Bone marrow (tissue), 2 donors: Measurements from ENCODE around the gene TMEM247.

Experiments used
- DNase-seq, 2 donors: peaks; one replicate each; lab custom pipeline; 2025; lab: John Stamatoyannopoulos, UW

The TMEM247 gene

DNA sequence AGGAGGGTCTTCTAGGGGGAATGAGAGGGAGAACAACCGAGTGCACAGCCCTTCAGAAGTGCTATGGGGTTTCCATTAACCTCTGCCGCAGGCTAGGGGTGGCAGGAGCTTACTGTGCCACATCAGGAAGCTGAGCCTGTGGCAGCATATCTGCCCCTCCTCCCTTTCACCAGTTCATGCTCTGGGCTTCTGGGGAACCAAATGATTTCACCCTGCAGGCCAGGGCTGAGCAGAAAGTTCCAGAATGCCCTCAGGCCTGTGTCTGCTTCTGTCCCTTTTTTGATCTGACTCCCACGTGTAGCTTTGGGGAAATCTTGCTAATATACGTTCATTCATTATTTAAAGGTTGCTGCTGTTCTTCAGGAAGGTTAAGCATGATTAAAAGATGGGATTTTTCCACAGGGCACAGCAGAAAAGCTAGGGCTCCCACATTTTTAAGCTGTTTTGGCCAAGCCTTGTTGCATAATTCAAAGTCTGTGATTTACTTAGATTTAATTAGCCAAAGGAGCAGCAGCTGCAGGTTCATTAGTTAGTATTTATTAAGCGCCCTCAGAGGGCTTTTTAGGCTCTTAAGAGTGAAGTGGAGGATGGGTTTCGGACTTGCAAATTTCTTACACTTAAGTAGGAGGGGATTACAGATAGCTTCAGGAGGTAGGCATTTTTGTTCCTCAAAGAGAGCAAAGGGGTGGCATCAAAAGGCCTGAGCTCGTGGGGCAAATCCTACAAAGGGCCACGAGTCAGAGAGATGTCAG lies 10.2 kb downstream of the TMEM247 start:
- DNase-seq: peak in 1 of 2 donors; percentile 34

DNA sequence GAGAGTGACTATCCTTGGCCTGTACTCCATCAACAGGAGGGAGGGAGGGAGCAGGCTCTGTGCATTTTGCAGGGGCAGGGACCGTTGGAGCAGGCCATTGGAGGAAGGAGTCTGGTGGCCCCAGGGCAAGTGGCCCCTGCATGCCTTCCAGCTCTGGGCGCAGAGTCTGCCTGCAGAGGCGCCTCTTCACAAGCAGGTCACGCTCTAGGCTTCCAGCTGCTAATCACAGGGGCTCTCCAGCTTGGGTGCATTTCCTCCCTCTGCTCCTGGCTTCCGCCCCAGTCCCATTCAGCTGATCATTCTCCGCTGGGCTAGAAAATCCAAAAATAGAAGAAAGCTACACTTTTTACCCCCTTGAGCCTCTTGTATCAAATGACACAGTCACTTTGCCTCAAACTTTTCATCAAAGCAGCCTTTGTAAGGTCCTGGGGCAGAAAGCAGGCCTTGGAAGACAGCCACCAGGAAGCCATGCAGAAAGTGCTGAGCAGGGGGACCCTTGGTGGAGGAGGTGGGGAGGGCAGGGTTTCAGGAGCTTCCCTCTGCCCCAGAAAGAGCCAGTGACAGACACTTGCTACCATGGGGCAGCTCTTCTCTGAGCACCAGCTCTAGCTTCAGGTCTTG lies 11.3 kb downstream of the TMEM247 start:
- peak in 1 of 2 donors; percentile 94 for DNase-seq

DNA sequence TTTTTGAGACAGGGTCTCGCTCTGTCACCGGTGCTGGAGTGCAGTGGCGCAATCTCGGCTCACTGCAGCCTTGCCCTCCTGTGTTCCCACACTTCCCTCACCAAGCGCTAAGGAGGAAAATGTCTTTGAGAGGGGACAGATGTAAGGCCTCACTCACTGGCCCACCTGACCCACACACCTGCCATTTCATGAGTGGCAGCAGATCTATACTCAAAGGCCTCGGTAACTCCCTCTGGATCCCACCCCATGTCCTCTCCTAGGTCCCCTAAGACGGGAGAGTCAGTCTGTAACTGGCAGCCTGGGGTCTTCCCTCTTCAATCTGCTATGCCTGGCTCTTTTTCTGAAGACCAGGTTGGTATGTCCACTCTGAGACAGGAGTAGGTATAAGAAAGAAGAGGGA lies 12.9 kb downstream of the TMEM247 start:
- no peak for DNase-seq

DNA sequence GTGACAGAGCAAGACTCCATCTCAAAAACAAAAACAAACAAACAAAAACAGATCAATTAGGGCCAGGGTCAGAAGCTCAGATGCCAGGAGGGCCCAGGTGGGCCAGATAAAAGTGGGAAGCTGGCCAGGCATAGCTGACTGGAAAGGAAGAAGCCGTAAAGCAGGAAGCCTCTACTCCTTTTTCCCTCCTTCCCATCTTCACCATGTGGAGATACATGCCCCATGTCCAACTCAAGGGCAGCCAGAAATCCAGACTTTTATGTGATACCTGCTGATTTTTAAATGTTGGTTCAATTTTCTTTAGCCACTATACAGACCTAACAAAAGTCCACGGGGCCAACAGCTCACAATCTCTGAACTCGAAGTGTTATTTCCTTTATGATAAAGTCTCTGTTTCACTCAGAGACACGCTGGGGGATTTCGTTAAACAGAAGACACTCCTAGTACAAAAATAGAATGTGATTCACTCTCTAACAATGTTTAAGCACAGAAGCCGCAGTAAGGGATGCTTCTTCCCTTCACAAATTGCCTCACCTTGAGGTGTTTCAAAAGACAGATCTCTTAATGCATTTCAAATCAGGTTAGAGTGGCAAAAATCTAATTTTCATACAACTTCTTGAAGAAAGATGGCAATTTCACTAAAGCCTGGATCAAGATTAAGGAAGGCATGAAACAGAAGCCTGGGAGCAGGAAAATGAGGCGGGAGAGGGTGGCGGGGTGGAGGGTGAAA lies 14.0 kb downstream of the TMEM247 start:
- DNase-seq: peak in 1 of 2 donors; percentile 67

DNA sequence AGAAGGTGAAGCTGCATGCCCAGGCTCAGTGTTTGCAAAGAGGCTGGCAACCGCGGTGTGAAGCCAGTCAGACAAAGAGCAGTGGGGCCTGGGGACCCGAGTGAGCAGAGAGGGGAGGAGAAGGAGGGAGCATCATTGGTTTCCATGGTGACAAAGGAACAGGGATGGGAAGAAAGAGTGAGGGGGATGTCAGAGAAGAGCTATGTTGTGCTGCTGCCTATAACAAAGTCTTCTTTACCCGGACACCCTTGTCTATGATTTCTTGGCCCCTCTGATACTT lies 14.5 kb downstream of the TMEM247 start:
- DNase-seq: no peak

DNA sequence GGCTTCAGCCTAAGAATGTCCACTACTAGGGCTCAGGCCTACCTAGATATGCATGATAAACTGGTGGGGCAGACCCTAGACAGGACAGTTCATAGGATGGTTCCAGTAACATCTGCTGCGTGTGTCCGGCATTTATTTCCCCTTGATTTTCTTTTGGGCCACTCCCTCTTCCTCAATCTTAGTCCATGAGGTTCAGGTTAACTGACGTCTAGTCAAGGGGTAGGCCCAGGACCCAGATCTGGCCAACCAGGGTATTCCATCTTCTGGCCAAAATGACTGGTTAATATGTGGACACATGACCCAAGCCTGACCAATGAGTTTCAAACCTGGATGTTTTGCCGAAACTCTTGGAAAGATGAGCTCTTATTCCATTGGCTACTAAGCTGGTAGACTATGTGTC lies 15.2 kb downstream of the TMEM247 start:
- DNase-seq: no peak

DNA sequence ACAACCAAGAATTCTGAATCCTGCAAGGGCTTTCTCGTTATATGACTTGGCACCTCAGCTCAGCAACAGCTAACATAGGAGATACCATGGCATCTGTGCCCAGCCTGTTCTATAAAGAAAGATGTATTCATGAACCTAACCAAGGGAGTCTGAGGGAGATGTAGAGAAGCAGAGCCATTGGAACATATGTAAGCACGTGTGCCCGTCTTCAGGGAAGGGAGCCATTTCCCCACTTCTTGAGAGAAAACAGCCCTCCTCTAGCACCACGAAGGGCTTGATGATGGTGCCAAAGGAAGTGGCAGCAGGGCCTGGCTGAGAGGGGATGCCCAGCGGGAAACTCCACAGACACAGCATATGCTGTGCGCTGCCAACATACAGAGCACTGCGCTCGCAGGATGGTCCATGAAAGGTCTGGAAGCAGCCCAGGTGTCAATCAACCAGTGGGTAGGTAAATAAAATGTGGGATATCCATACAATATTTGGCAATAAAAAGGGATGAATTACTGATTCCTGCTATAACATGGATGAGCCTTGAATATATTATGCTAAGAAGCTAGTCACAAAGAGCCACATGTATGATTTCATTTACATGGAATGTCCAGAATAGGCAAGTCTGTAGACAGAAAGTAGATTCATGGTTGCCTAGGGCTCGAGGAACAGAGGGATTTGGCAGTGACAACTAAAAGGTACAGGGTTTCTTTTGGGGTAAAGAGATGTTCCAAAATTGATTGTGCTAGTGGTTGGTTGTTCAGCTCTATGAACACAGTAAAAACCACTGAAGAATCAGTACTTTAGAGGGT lies 16.1 kb downstream of the TMEM247 start:
- DNase-seq: no peak

DNA sequence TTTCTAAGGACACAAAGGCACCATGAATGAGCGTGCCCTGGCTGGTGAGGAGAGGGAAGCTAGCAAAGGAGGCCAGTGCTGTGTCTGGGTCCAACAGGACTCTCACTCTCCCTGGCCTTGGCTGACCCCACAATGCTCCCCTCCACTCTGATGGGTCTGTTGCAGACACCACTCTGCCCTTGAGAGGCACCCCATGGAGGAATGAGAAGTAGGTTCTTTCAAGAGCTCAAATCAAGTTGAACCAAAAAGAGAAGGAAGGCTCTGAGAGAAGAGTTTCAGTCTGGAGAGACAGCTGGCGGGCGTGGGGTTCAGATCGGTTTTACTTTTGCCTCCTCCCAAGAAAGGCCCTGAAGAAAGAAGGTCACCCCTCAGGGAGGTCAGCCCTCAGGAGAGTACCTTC lies 18.4 kb downstream of the TMEM247 start:
- DNase-seq: no peak

DNA sequence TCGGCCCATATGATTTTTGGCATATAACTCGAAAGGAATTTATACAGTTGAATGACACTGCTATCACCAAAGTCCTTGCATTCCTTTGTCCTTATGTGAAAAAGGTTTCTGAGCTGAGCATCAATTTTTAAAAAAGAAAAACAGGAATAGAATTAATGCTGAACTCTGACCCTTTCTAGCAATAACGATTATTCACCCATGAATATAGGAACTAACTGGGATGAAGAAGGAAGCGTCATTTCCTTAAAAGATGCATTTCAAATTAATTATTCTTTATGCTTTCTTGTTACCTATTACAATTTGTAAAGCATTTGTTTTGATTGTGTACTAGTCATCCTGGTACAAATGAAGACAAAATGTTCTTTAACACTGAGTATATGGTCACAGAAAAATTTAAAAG lies 19.3 kb downstream of the TMEM247 start:
- no peak for DNase-seq

DNA sequence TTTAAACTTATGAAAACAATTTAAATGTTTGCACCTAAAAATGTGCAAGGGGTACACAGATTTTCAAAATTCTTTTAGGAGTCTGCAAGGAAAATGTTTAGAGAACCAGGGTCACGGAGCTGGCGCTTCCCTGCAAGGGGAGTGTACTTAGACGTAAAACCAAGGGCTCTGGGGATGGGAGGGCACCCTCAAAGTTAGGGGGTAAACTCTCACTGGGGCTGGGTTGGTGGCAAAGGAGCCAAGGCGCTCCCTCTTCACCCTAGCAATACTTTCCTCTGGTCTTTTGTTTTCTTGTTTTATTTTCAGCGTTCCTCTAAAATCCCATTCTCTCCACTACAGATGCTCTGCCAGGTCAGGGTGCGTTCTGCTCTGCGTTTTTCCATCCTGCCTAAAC lies 20.0 kb downstream of the TMEM247 start:
- DNase-seq: no peak

DNA sequence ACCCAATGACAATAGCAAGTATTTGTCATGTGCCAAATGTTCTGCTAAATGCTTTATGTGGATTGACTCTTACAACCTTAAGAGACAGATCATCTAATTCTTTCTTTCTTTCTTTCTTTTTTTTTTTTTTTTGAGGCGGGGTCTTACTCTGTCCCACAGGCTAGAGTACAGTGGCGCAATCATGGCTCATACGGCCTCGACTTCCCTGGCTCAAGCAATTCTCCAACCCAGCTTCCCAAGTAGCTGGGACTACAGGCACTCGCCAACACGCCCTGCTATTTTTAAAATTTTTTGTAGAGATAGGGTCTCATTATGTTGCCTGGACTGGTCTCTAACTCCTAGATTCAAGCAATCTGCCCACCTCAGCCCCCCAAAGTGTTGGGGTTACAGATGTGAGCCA lies 21.4 kb downstream of the TMEM247 start:
- no peak for DNase-seq

DNA sequence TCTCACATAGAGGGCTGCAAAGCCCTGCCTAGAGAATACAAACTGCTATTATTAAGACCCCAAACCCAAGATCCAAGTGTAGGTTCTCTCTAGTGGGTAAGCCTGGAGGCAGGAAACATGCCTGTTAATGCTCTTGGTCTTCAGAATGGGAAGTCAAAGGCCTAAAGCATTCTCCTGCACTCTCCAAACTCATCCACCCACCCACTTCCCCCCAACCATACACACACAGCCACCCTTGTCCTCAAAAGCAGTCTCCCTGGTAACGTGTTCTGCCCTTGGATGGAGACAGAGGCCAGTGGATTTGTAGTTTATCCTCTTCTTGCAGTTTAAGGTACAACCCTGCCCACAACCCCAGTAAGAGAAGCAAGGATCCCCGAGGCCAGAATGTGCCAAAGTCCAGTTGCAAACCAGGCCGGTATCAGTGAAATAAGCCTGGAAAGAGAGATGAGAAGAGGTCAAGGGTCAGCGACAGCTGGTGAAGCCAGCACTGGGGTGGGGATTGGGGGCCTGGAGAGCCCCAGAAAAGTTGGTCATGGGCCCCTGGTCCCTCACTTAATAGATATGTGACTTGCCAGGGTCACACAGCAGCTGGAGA lies 23.0 kb downstream of the TMEM247 start:
- no peak for DNase-seq

DNA sequence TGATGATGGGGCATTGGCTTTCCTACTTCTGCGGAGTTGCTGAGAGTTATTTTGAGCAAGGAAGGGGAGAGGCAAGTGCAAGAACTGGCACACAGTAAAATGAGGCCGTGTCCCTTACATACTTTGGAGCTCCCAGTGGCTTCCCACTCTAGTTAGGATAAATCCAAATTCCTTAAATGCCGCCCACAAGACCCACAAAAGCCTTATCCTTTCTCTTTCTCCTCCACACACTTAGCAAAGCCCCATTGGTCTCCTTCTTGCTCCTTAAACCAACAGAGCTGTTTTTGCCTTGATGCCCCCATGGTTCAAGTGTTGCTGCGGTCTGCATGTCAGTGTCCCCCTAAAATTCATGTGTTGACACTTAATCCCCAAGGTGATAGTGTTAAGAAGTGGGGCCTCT lies 24.3 kb downstream of the TMEM247 start:
- DNase-seq: no peak

DNA sequence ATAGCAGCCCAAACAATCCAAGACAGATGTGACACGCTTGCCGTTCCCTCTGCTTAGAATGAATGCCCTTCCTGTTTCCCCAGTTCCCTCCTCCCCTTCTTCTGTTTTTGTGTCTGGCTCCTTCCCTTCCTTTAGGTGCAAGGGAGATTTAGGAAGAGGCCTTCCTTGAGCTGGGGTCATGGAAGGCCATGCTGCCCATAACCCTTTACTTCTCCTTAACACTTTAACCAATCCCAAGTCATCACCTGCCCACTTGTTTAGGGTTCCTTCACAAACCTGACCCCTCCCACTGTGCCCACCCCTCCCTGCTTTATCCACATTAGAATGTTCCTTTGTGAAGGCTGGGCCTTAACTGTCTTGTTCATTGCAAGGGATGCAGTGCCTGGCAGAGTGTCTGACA lies 24.9 kb downstream of the TMEM247 start:
- no peak for DNase-seq

DNA sequence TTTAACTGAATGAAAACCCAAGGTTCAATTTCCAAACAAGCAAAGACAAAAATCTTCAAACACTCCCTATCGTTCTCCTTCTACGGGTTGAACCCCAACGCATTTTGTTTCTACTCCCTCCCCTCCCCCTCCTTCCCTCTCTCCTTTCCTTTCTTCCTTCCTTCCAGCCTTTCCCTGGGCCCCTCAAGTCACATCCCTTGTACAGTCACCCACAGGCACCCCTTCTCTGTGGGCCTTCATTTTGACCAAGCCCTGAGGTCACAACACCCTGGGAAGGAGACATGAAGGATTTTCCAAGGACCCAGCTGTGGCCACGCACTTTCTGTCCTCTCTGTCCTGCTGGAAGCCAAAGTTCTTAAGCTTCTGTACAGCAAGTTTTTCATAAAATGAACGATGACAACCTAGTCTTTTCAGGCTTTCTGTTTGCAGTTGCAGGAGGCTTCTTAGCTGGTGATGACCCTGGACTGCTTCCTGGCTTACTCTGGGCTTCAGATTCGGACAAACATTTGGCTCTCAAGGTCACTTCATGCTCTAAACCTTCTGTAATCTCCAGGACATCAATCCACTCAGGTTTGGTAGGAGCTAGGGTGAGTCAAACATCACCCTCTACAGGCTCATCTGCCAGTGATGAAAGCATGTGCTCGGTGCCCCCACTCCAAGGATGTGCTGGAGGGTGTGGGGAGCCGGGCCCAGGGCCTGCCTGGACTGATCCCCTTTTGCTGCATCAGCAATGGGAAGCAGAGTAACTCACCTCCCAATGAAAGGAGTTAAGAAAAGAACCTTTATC lies 25.5 kb downstream of the TMEM247 start:
- DNase-seq: no peak

DNA sequence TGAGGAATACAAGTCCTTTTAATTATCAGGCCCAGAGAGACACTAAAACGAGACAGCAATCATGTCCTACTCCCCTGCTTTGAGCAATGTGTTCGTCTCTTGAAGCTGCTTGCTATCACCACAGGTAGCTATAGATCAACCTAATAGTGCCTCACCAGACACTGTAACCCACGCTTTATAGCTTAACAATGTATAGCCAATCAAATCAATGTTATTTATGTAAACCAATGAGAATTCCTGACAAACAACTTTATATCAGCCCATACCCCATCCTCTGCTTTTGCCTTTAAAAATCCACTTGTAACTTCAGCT lies 26.1 kb downstream of the TMEM247 start:
- DNase-seq: no peak

DNA sequence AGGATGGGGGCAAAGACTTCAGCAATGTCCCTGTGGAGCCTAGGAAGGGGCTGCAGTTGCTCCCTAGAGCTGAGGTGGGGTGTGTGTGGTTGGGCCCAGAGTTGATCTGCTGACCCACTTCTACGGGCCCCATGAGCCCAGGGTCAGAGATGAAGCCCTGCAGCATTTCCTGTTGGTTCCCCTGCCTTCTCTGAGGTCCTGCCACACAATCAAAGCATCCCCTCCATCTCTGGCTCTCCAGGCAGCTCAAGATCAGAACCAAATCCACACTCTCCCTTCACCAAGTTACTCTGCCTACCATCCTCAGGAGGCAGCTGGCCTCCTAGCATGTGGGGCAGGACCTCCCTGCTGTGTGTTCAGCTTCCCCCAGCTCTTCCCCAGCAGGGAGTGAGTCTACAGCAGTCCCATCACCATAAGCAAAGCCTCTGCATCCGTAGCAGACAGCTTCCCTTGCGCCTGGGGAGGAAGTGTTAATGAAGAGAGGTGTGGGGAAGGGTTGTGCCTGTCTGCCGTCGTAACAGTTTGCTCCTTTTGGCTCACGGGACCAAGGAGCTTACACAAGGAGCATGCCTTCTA lies 26.9 kb downstream of the TMEM247 start:
- DNase-seq: no peak

DNA sequence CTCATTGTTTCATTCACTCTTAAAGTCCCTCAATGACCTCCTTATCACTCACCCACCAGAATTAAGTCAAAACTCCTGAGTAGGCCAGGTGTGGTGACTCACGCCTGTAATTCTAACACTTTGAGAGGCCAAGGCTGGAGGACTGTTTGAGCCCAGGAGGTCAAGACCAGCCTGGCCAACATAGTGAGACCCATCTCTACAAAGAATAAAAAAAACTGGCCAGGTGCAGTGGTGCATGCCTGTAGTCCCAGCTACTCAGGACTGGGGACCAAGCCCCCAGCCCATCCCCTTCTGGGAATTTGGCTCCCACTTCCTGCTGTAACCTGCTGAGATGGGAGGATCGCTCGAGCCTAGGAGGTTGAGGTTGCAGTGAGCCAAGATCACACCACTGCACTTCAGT lies 28.9 kb downstream of the TMEM247 start:
- no peak for DNase-seq

DNA sequence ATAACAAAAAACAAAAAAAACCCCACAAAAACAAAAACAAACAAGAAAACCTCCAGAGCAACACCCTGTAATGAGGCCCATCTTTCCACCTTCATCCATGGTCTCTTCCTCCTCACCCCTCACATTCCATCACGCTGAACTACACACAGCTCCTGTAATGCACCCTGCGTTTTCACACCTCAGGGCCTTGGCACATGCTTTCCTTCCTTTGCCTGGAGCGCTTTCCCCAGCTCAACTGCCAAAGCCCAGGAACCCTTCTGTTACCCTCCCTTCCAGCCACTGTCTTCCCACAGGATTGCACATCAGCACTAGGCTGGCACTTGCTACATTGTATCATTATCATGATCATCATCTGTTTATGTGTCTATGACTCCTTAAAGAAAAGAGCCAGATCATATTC lies 29.4 kb downstream of the TMEM247 start:
- no peak for DNase-seq

DNA sequence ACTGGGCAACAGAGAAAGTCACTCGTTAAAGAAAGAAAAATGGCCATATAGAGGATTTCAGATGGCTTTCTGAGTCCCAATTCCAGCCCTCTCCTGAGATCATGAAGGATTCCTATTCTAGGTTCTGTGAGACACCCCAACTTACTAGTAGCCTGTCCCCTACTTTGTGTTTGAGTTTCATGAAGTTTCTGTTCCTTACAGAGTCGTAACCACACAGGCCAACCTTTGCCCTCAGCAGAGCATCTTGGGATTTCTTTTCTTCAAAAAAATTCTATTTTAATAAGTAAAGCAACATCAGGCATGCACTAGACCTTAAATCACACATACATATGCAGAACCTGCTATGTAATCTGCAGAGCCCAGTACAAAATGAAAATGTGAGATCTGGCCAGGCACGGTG lies 30.4 kb downstream of the TMEM247 start:
- DNase-seq: no peak

DNA sequence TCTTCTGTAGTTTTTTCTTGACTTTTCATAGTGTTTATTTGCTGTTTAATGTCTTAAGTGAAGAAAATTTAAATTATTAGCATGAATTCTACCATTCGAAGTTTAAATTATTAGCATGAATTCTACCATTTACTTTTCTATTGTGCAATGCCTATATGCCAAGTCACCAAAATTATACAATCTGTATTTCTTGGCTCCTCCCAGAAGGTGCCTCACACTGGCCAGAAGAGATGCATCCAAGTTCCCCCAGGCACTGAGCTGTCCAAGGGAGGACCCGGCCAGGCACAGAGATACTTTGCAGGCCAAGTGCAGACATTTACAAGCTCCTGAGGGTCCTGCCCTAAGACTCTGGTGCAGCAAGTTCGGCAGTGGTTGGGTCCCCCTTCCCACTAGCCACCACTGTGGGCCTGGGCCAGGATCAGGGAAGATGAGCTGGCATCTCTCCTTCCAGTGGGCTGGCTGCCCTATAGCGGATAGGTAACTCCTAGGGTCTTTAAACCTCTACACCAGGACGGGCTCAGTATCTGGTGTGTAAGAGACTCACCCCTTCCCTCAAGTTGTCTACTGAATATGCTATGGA lies 31.3 kb downstream of the TMEM247 start:
- DNase-seq: no peak
